ENCODE data around the gene RUFY1. TPM values are rescaled to one million over a fixed set of nuclear protein-coding genes. Genes with fewer than 3 reads are reported as not detected.

RUFY1 gene
- total and polyA plus RNA-seq, 9 of the 15 experiments (the other 6 are each of a cell fraction or from before 2014, with no cell fraction given): 5.0 to 41.7 (median 29.6) TPM

GRCh38 chr5:179623003-179623905, 72.9 kb downstream of the RUFY1 start, which contains the start of gene HNRNPH1 (continued):
- no peak for TF ChIP-seq ZNF589 (CRISPR knock-in tag; IDR thresholded peaks at IDR 0.05; ENCODE audit: low read depth)
- TF ChIP-seq CREBBP (IDR thresholded peaks at IDR 0.05; ENCODE audit: low read depth, low read length): no peak
- TF ChIP-seq RAD21 (CRISPR knock-in tag; conservative IDR thresholded peaks at IDR 0.05 in 1 of 2, IDR thresholded peaks at IDR 0.05 in 1 of 2): no peak
- TF ChIP-seq SP1 (CRISPR knock-in tag; IDR thresholded peaks at IDR 0.05): peak; percentile 82
- TF ChIP-seq MTA2 (IDR thresholded peaks at IDR 0.05; ENCODE audit: low read depth): no peak
- 0 out of 2 replicates have a peak, but pooled peaks have one; percentile 41 for TF ChIP-seq RFX5 (IDR thresholded peaks at IDR 0.05; ENCODE audit: low read depth, low read length)
- TF ChIP-seq ARID4B (CRISPR knock-in tag; IDR thresholded peaks at IDR 0.05): peak; percentile 86
- peak; percentile 50 for TF ChIP-seq JUND (IDR thresholded peaks at IDR 0.05; ENCODE audit: borderline replicate concordance, low read depth, low read length)
- TF ChIP-seq JUND (tag; IDR thresholded peaks at IDR 0.05; ENCODE audit: borderline replicate concordance, low read depth, low read length): no peak
- no peak for TF ChIP-seq HNRNPK (IDR thresholded peaks at IDR 0.05; ENCODE audit: low read depth, low read length, poor library complexity, severe bottlenecking)
- TF ChIP-seq NBN (IDR thresholded peaks at IDR 0.05; ENCODE audit: low read depth): 0 out of 2 replicates have a peak, but pooled peaks have one; percentile 35
- no peak for TF ChIP-seq ZBTB8A (IDR thresholded peaks at IDR 0.05; ENCODE audit: partially characterized antibody)
- TF ChIP-seq NRF1 (conservative IDR thresholded peaks at IDR 0.05 in 1 of 2, IDR thresholded peaks at IDR 0.05 in 1 of 2): peak; percentile 100
- peak; percentile 98 for TF ChIP-seq PRPF4 (IDR thresholded peaks at IDR 0.05; ENCODE audit: insufficient read depth, low read depth, low read length, poor library complexity, severe bottlenecking)
- TF ChIP-seq ZNF586 (CRISPR knock-in tag; conservative IDR thresholded peaks at IDR 0.05): 0 out of 2 replicates have a peak, but pooled peaks have one; percentile 17
- TF ChIP-seq USF2 (CRISPR knock-in tag; IDR thresholded peaks at IDR 0.05): no peak
- TF ChIP-seq THAP12 (CRISPR knock-in tag; IDR thresholded peaks at IDR 0.05): peak; percentile 93
